ENCODE results near the gene DHRS2.

DHRS2 gene

GRCh38 chr14:23621204-23621931 is 14.8 kb upstream of the DHRS2 start:
- Histone ChIP-seq H3K9ac (no peak overlapping the region), H3K4me3 (no peak overlapping the region), H3K36me3 (no peaks in the 10 kb centered on the region), H3K9me3 (peaks cover 38% of the 10 kb centered on the region), H3K4me1 (no peaks in the 10 kb centered on the region), H3K27me3 (no peaks in the 10 kb centered on the region), H3K4me2 (no peak overlapping the region), H3K27ac (no peak overlapping the region), H4K20me1 (no peaks in the 10 kb centered on the region)
- TF ChIP-seq Cebpa-rat (IDR thresholded peaks at IDR 0.05), result no peak

GRCh38 chr14:23621932-23622730 is 14.0 kb upstream of the DHRS2 start:
- Histone ChIP-seq H3K27me3 (no peaks in the 10 kb centered on the region), H3K9ac (no peak overlapping the region), H3K4me3 (no peak overlapping the region), H3K4me2 (no peak overlapping the region), H3K4me1 (no peaks in the 10 kb centered on the region), H4K20me1 (no peaks in the 10 kb centered on the region), H3K27ac (no peak overlapping the region), H3K9me3 (peaks cover 45% of the 10 kb centered on the region), H3K36me3 (no peaks in the 10 kb centered on the region)
- no peak for TF ChIP-seq Cebpa-rat (IDR thresholded peaks at IDR 0.05)

- no peaks in the 10 kb centered on the region for H4K20me1 ChIP-seq
- no peaks in the 10 kb centered on the region for H3K27me3 ChIP-seq
- no peak overlapping the region for H3K9ac ChIP-seq
- TF ChIP-seq Cebpa-rat (IDR thresholded peaks at IDR 0.05), result no peak
- no peak overlapping the region for H3K4me3 ChIP-seq
- H3K9me3 ChIP-seq, result peaks cover 47% of the 10 kb centered on the region
- H3K4me1 ChIP-seq, result no peaks in the 10 kb centered on the region
- no peak overlapping the region for H3K4me2 ChIP-seq
- no peak overlapping the region for H3K27ac ChIP-seq
- no peaks in the 10 kb centered on the region for H3K36me3 ChIP-seq
Observed at GRCh38 chr14:23622990-23623389, 13.2 kb upstream of the DHRS2 start.

- Histone ChIP-seq H3K4me1 (no peaks in the 10 kb centered on the region), H3K36me3 (no peaks in the 10 kb centered on the region), H3K27me3 (no peaks in the 10 kb centered on the region), H3K4me2 (no peak overlapping the region), H3K9ac (no peak overlapping the region), H3K9me3 (peaks cover 47% of the 10 kb centered on the region), H3K4me3 (peak overlapping the region; percentile 22; the same call in 1 of the 2 replicates), H3K27ac (no peak overlapping the region), H4K20me1 (no peaks in the 10 kb centered on the region)
- TF ChIP-seq Cebpa-rat (IDR thresholded peaks at IDR 0.05), result no peak
Observed at GRCh38 chr14:23623962-23624361, 12.2 kb upstream of the DHRS2 start.

GRCh38 chr14:23624830-23625404 is 11.2 kb upstream of the DHRS2 start:
- H3K4me1 ChIP-seq, result no peaks in the 10 kb centered on the region
- no peaks in the 10 kb centered on the region for H3K27me3 ChIP-seq
- H3K36me3 ChIP-seq, result no peaks in the 10 kb centered on the region
- H3K4me2 ChIP-seq, result no peak overlapping the region
- H3K9me3 ChIP-seq, result peaks cover 47% of the 10 kb centered on the region
- no peak overlapping the region for H3K4me3 ChIP-seq
- H4K20me1 ChIP-seq, result no peaks in the 10 kb centered on the region
- no peak for TF ChIP-seq Cebpa-rat (IDR thresholded peaks at IDR 0.05)
- H3K9ac ChIP-seq, result no peak overlapping the region
- H3K27ac ChIP-seq, result no peak overlapping the region

GRCh38 chr14:23626946-23627345 is 9.2 kb upstream of the DHRS2 start:
- H4K20me1 ChIP-seq, result no peaks in the 10 kb centered on the region
- no peak overlapping the region for H3K27ac ChIP-seq
- TF ChIP-seq Cebpa-rat (IDR thresholded peaks at IDR 0.05), result no peak
- no peak overlapping the region for H3K4me2 ChIP-seq
- no peak overlapping the region for H3K9ac ChIP-seq
- 0 out of 2 replicates have a peak, but pooled peaks cover 2% of the 10 kb centered on the region for H3K4me1 ChIP-seq
- no peaks in the 10 kb centered on the region for H3K36me3 ChIP-seq
- H3K27me3 ChIP-seq, result no peaks in the 10 kb centered on the region
- H3K4me3 ChIP-seq, result no peak overlapping the region
- H3K9me3 ChIP-seq, result peaks cover 47% of the 10 kb centered on the region

- Histone ChIP-seq H3K36me3 (no peaks in the 10 kb centered on the region), H3K4me1 (0 out of 2 replicates have a peak, but pooled peaks cover 6% of the 10 kb centered on the region), H3K9me3 (peaks cover 43% of the 10 kb centered on the region), H3K9ac (no peak overlapping the region), H3K27ac (no peak overlapping the region), H3K4me3 (no peak overlapping the region), H4K20me1 (no peaks in the 10 kb centered on the region), H3K4me2 (no peak overlapping the region), H3K27me3 (no peaks in the 10 kb centered on the region)
- TF ChIP-seq Cebpa-rat (IDR thresholded peaks at IDR 0.05), result no peak
Observed at GRCh38 chr14:23627961-23628360, 8.2 kb upstream of the DHRS2 start.

GRCh38 chr14:23629204-23629603 is 7.0 kb upstream of the DHRS2 start:
- H3K4me1 ChIP-seq, result 0 out of 2 replicates have a peak, but pooled peaks cover 6% of the 10 kb centered on the region
- peaks cover 31% of the 10 kb centered on the region for H3K9me3 ChIP-seq
- no peak overlapping the region for H3K4me2 ChIP-seq
- H3K36me3 ChIP-seq, result no peaks in the 10 kb centered on the region
- H3K9ac ChIP-seq, result no peak overlapping the region
- no peaks in the 10 kb centered on the region for H3K27me3 ChIP-seq
- TF ChIP-seq Cebpa-rat (IDR thresholded peaks at IDR 0.05), result no peak
- no peak overlapping the region for H3K27ac ChIP-seq
- H4K20me1 ChIP-seq, result no peaks in the 10 kb centered on the region
- no peak overlapping the region for H3K4me3 ChIP-seq

GRCh38 chr14:23629832-23630396 is 6.2 kb upstream of the DHRS2 start:
- Histone ChIP-seq H3K36me3 (no peaks in the 10 kb centered on the region), H3K4me3 (no peak overlapping the region), H3K27ac (no peak overlapping the region), H3K4me1 (0 out of 2 replicates have a peak, but pooled peaks cover 6% of the 10 kb centered on the region), H3K9me3 (peaks cover 23% of the 10 kb centered on the region), H4K20me1 (no peaks in the 10 kb centered on the region), H3K27me3 (no peaks in the 10 kb centered on the region), H3K4me2 (no peak overlapping the region), H3K9ac (no peak overlapping the region)
- no peak for TF ChIP-seq Cebpa-rat (IDR thresholded peaks at IDR 0.05)

All from BLaER1 (cell line).